Measurements from ENCODE around the gene MRPL21. TPM values are rescaled to one million over a fixed set of nuclear protein-coding genes. Genes with fewer than 3 reads are reported as not detected.
"Not testable (repeated sequence)": the region's sequence is repeated elsewhere in the genome, so short reads cannot be mapped to it uniquely, and the experiment has no call there.

The MRPL21 gene
- total RNA-seq, 1 donor, result 47.1 TPM

DNA sequence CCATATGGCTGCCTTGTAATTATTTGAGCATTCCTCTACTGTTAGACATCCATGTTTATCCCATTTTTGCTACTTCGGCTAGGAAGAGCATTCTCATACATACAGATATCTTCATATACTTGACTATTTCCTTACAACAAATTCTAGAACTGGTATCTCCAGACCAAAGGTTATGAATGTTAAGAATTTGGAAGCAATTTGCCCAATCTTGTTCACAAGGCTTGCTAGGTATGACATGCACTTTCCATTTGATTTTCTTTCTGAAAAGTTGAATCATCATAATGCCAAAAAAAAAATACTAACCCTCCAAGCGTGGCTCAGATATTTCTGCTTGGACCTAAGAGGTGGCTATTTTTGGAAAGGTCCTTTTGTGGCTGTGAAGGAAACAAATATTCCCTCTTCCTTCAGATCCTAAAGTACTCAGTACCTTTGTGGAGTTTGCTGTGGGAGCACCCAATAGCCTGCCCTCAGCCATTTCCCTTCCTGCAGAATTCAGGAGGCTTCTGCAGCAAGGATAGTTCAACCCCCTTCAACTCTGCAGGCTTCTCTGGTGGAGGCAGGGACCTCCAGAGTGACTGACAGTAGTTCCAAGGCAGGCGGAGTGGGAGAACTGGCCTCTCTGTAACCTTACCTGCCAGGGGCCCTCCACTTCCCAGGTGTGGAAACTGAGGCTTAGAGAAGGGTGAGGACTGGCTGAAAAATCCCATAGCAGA lies 39.9 kb downstream of the MRPL21 start:
- TF ChIP-seq, protein P1, sequence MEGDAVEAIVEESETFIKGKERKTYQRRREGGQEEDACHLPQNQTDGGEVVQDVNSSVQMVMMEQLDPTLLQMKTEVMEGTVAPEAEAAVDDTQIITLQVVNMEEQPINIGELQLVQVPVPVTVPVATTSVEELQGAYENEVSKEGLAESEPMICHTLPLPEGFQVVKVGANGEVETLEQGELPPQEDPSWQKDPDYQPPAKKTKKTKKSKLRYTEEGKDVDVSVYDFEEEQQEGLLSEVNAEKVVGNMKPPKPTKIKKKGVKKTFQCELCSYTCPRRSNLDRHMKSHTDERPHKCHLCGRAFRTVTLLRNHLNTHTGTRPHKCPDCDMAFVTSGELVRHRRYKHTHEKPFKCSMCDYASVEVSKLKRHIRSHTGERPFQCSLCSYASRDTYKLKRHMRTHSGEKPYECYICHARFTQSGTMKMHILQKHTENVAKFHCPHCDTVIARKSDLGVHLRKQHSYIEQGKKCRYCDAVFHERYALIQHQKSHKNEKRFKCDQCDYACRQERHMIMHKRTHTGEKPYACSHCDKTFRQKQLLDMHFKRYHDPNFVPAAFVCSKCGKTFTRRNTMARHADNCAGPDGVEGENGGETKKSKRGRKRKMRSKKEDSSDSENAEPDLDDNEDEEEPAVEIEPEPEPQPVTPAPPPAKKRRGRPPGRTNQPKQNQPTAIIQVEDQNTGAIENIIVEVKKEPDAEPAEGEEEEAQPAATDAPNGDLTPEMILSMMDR (IDR thresholded peaks at IDR 0.05; ENCODE audit: insufficient read depth, low read depth, low read length), result no peak
- H3K4me3 ChIP-seq (ENCODE audit: low read depth, low read length), result no peak overlapping the region
- no peak for DNase-seq (ENCODE audit: low read depth)

DNA sequence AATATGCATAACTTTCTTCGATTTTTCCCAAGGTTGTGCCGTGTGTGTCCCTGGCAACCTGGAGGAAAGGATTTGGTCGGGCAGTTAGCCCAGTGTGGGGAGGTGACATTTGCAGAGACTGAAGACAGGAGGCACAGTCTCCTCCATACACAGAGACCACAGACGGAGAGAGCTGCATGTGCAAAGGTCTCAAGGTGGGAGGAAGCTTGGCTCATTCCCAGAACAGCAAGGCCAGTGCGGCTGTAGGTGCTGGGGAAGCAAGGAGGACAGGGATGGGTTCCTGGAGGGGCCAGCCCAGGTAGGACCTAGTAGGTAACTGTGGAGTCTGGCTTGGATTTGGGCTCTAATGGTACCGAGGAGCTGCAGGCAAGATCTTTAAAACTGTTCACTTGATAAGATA lies 41.2 kb downstream of the MRPL21 start:
- no peak for DNase-seq (ENCODE audit: low read depth)
- no peak overlapping the region for H3K4me3 ChIP-seq (ENCODE audit: low read depth, low read length)
- TF ChIP-seq, protein P1 (IDR thresholded peaks at IDR 0.05; ENCODE audit: insufficient read depth, low read depth, low read length), result no peak

DNA sequence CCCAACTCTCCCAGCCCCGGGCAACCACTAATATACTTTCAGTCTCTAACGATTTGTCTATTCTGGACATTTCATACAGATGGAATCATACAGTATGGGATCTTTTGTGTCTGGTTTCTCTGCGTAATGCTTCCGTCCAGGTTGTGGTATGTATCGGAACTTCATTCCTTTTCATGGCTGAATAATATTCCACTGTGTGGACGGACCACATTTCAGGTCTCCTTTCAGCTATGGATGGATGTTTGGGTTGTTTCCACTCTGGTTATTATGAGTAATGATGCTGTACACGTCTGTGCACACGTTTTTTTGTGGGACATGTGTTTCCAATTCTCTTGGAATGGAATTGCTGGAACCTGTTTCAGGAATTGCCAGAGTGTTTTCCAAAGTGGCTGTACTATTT lies 44.5 kb downstream of the MRPL21 start:
- TF ChIP-seq, protein P1 (IDR thresholded peaks at IDR 0.05; ENCODE audit: insufficient read depth, low read depth, low read length), result no peak
- DNase-seq (ENCODE audit: low read depth), result no peak

DNA sequence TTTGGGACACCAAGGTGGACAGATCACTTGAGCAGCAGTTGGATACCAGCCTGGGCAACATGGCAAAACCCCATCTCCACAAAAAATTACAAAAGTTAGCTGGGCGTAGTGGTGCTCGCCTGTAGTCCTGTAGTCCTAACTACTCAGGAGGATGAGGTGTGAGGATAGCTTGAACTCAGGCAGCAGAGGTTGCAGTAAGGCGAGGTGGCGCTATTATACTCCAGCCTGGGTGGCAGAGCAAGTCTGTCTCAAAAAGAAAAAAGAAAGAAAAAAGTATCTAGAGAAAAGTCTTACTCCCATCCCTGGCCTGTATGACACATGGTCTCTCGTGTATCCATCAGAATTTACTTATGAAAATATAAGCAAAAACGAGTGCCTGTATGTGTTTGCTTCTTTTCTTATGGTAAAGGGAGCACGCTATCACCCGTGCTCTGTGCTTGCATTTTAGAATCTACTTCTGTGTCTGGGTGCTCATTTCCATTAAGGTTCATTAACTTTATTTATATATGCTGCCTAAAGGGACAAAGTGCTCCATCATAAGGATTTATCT lies 46.5 kb downstream of the MRPL21 start:
- H3K4me3 ChIP-seq (ENCODE audit: low read depth, low read length), result no peak overlapping the region
- TF ChIP-seq, protein P1 (IDR thresholded peaks at IDR 0.05; ENCODE audit: insufficient read depth, low read depth, low read length), result no peak
- DNase-seq (ENCODE audit: low read depth), result no peak

More for the DNA sequence above, 44.5 kb downstream of the MRPL21 start:
- no peak overlapping the region for H3K4me3 ChIP-seq (ENCODE audit: low read depth, low read length)

DNA sequence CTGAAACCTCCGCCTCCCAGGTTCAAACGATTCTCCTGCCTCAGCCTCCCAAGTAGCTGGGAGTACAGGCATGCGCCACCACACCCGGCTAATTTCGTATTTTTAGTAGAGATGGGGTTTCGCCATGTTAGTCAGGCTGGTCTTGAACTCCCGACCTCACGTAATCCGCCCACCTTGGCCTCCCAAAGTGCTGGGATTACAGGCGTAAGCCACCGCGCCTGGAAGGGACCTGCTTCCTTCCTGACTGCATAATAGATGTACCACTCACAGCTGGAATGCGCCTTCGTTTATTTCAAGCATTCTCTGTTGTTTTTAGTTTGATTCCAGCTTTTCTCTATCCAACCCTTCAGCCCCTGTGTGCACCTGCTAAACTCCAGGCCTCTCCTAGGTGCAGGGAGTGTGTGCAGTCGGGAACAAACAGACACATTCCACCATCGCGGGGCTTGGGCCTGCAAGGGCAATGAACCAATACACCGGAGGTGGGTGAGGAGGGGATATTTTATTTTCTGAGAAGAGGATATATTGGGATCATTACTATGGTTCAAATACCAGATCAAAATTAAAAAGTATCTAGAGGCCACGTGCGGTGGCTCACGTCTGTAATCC lies 47.1 kb downstream of the MRPL21 start:
- DNase-seq (ENCODE audit: low read depth); H3K4me3 ChIP-seq (ENCODE audit: low read depth, low read length): not testable (repeated sequence)

DNA sequence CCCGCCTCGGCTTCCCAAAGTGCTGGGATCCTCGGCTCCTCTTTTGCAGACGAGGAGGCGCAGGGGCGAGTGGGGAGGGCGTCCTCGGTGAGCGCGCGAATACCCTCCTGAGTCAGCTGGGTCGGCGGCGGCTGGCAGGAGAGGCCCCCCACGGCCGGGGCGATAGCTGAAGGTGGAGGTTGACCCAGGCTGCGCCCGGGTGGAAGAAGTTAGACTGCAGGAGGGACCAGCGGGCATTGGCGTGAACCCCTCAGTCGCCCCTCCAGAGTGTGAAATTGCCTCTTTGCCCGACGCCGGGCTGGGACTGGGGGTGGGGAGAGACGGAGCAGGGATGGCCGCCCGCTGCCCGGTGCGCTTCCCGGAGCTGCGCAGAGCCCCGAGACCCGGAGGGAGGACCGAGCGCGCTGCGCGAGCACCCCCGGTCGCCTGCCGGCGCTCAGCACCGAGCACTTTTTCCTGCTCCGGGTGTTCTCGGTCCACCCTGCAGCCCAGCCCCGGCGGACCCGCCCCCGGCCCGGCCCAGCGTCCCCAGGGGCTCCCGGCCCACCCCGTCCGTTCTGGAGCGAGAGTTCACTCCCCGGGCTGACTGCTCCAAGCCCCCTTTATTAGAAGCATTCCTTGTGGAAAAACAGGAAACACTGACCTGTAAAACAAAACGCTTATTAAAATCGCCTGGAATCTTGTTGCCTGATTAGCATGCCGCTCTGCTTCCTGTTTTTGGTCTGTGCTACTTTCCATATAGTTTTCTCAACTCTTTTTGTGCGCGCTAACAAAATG lies 48.2 kb downstream of the MRPL21 start:
- peak; percentile 55 for DNase-seq (ENCODE audit: low read depth)
- TF ChIP-seq, protein P1 (IDR thresholded peaks at IDR 0.05; ENCODE audit: insufficient read depth, low read depth, low read length), result no peak
- H3K4me3 ChIP-seq (ENCODE audit: low read depth, low read length), result peak overlapping the region; percentile 63

All from fibroblast of villous mesenchyme (primary cell).